Calu3 (cell line): ENCODE results near the gene ZSCAN31. TPM values are rescaled to one million over a fixed set of nuclear protein-coding genes. Genes with fewer than 3 reads are reported as not detected.
A peak's percentile ranks its signal among the peaks of the same experiment; 100 is the strongest.

Source experiments
- BruUV-seq: library from RNA; stranded (reverse); fragments of 400-500 nt; replicated peaks from 2 replicates; lab custom pipeline; 2021; lab: Mats Ljungman, UMichigan
- CTCF ChIA-PET: fragments of 300-600 bp; sonication (Branson Sonifier 250); formaldehyde crosslinking; loops from one replicate; lab custom pipeline; 2022; ENCODE audit warnings: antibody characterized with exemption; lab: Charles Lee
- DNase-seq: peaks from one replicate; pipeline ENCODE4 v3.0.0; 2022
- H3K27ac Mint-ChIP-seq: one replicate; pipeline ENCODE4 v1.8.0; 2022; ENCODE audit warnings: mixed read lengths; ENCODE audit not compliant: unreplicated experiment
- H3K27me3 Mint-ChIP-seq: one replicate; pipeline ENCODE4 v1.8.0; 2022; ENCODE audit warnings: mixed read lengths; ENCODE audit not compliant: unreplicated experiment
- H3K36me3 Mint-ChIP-seq: one replicate; pipeline ENCODE4 v1.8.0; 2022; ENCODE audit warnings: mild to moderate bottlenecking, moderate library complexity, mixed read lengths; ENCODE audit not compliant: insufficient read depth, unreplicated experiment
- H3K4me1 Mint-ChIP-seq: one replicate; pipeline ENCODE4 v1.8.0; 2022; ENCODE audit warnings: mild to moderate bottlenecking, low read depth, mixed read lengths; ENCODE audit not compliant: unreplicated experiment
- H3K4me3 Mint-ChIP-seq: one replicate; pipeline ENCODE4 v1.8.0; 2022; ENCODE audit warnings: mild to moderate bottlenecking, low read depth, moderate library complexity, mixed read lengths; ENCODE audit not compliant: unreplicated experiment
- H3K9me3 Mint-ChIP-seq: one replicate; pipeline ENCODE4 v1.8.0; 2022; ENCODE audit warnings: low read depth, mixed read lengths; ENCODE audit not compliant: unreplicated experiment
- CTCF ChIP-seq: fragments of 200-600 bp; IDR thresholded peaks from one replicate; pipeline ENCODE4 v1.8.0; 2022; ENCODE audit warnings: antibody characterized with exemption; ENCODE audit not compliant: unreplicated experiment
- intact Hi-C: fragments of 100-400 bp; cut with micrococcal nuclease; formaldehyde crosslinking; loops from one replicate; pipeline ENCODE4 v1.10.0; 2022; ENCODE audit not compliant: unreplicated experiment
- total RNA-seq: library from RNA; stranded (reverse); gene quantifications from 2 replicates; pipeline ENCODE4 v1.2.3, GENCODE V29; 2022

ZSCAN31 gene
- total RNA-seq, 1 experiment from 2014 or later: 4.9 TPM

GRCh38 chr6:28340310-28341095 lies 4.6 kb upstream of the ZSCAN31 start:
- no peak for DNase-seq
- CTCF ChIA-PET: no interaction called here
- Mint-ChIP-seq H3K27me3 (peaks cover 7% of the 10 kb centered on the region), H3K4me3 (no peak overlapping the region), H3K27ac (no peak overlapping the region), H3K9me3 (peaks cover 4% of the 10 kb centered on the region), H3K4me1 (no peaks in the 10 kb centered on the region), H3K36me3 (no peaks in the 10 kb centered on the region)
- intact Hi-C loops: no loop called here
- BruUV-seq: no TSS peak
- no peak for TF ChIP-seq CTCF

GRCh38 chr6:28337121-28337520 lies 1.2 kb upstream of the ZSCAN31 start:
- Mint-ChIP-seq H3K27ac (no peak overlapping the region), H3K4me1 (peaks cover 9% of the 10 kb centered on the region), H3K27me3 (no peaks in the 10 kb centered on the region), H3K9me3 (peaks cover 4% of the 10 kb centered on the region), H3K4me3 (no peak overlapping the region), H3K36me3 (no peaks in the 10 kb centered on the region)
- TF ChIP-seq CTCF: no peak
- CTCF ChIA-PET: interaction anchor here (1.0 to 2.3 kb wide), 2 partner anchors 19 to 70 kb away, joined by 3 to 11 read pairs; partner anchors contain the start of gene ZSCAN26
- intact Hi-C loops: no loop called here
- DNase-seq: no peak
- BruUV-seq: no TSS peak

GRCh38 chr6:28336284-28337120 lies 554 bp upstream of the ZSCAN31 start:
- H3K4me3 Mint-ChIP-seq: no peak overlapping the region
- CTCF ChIA-PET: interaction anchor here (1.0 to 2.3 kb wide), 2 partner anchors 20 to 69 kb away, joined by 3 to 11 read pairs; partner anchors contain the start of gene ZSCAN26
- no peak for TF ChIP-seq CTCF
- peak; percentile 16 for DNase-seq
- intact Hi-C loops: no loop called here
- TSS peak; percentile 89 for BruUV-seq
- H3K36me3 Mint-ChIP-seq: no peaks in the 10 kb centered on the region
- no peaks in the 10 kb centered on the region for H3K27me3 Mint-ChIP-seq
- no peak overlapping the region for H3K27ac Mint-ChIP-seq
- H3K9me3 Mint-ChIP-seq: peaks cover 4% of the 10 kb centered on the region
- H3K4me1 Mint-ChIP-seq: peaks cover 9% of the 10 kb centered on the region

- Mint-ChIP-seq H3K27me3 (no peaks in the 10 kb centered on the region), H3K36me3 (no peaks in the 10 kb centered on the region), H3K4me1 (peaks cover 9% of the 10 kb centered on the region), H3K4me3 (no peak overlapping the region), H3K27ac (no peak overlapping the region), H3K9me3 (peaks cover 3% of the 10 kb centered on the region)
- intact Hi-C loops: no loop called here
- no peak for DNase-seq
- no TSS peak for BruUV-seq
- CTCF ChIA-PET: interaction anchor here (0.7 to 2.3 kb wide), 2 partner anchors 21 to 68 kb away, joined by 4 to 11 read pairs; partner anchors contain the start of gene ZSCAN26
- TF ChIP-seq CTCF: no peak
These were observed 846 bp downstream of the ZSCAN31 start for GRCh38 chr6:28335040-28335563.
